Suprapubic skin (tissue), 4 donors: ENCODE data around the gene VAV2. TPM values are rescaled to one million over a fixed set of nuclear protein-coding genes. Genes with fewer than 3 reads are reported as not detected.

Source experiments
- DNase-seq, 2 donors: peaks; one replicate each; pipeline ENCODE4 v3.0.0-alpha.2; 2019; ENCODE audit warnings: low spot score in 2 of 2
- H3K27ac ChIP-seq: fragments of 200-600 bp; sonication (generic); one replicate; pipeline ENCODE4 v1.5.1; 2019
- H3K27me3 ChIP-seq: fragments of 200-600 bp; sonication (generic); one replicate; pipeline ENCODE4 v1.5.1; 2019
- H3K36me3 ChIP-seq: fragments of 200-600 bp; sonication (generic); one replicate; pipeline ENCODE4 v1.5.1; 2019
- H3K4me1 ChIP-seq: fragments of 200-600 bp; sonication (generic); one replicate; pipeline ENCODE4 v1.5.1; 2019
- H3K4me3 ChIP-seq: fragments of 200-600 bp; sonication (generic); one replicate; pipeline ENCODE4 v1.5.1; 2019; ENCODE audit warnings: mild to moderate bottlenecking
- H3K9me3 ChIP-seq: fragments of 200-600 bp; sonication (generic); one replicate; pipeline ENCODE4 v1.5.1; 2019
- CTCF ChIP-seq, 2 donors: fragments of 200-600 bp in 1 of 2; fragments of 450-650 bp in 1 of 2; sonication (generic) in 1 of 2; IDR thresholded peaks; one replicate each; pipeline ENCODE4 v1.5.1; 2016 to 2019; ENCODE audit warnings: antibody characterized with exemption in 2 of 2, mild to moderate bottlenecking in 1 of 2, moderate library complexity in 1 of 2
- EP300 ChIP-seq: sonication (generic); formaldehyde crosslinking; IDR thresholded peaks from one replicate; pipeline ENCODE4 v1.6.1; 2017; ENCODE audit warnings: antibody characterized with exemption
- POLR2A ChIP-seq, 2 donors: fragments of 450-650 bp; IDR thresholded peaks; one replicate each; pipeline ENCODE4 v1.6.1; 2017; ENCODE audit warnings: antibody characterized with exemption in 2 of 2, mild to moderate bottlenecking in 2 of 2, moderate library complexity in 2 of 2
- POLR2AphosphoS5 ChIP-seq, 3 donors: sonication (generic); formaldehyde crosslinking; IDR thresholded peaks; one replicate each; pipeline ENCODE4 v1.6.1; 2017; ENCODE audit warnings: antibody characterized with exemption in 3 of 3
- WGBS: methylation state at CpG from one replicate; pipeline ENCODE4 v1.1.5; 2018; 5-methylcytosine and 5-hydroxymethylcytosine counted together
- total RNA-seq, 4 donors: library from RNA; depleted of rRNA; stranded (reverse); fragments of >200 nt; gene quantifications; one replicate each; pipeline ENCODE4 v1.1.0, GENCODE V29; 2016

VAV2 gene
- total RNA-seq, 4 donors from 2014 or later: 5.2 to 10.3 (median 6.4) TPM

- Histone ChIP-seq H3K9me3 (no peaks in the 10 kb centered on the region), H3K4me3 (no peak overlapping the region), H3K36me3 (peaks cover 1% of the 10 kb centered on the region), H3K27ac (no peak overlapping the region), H3K4me1 (no peaks in the 10 kb centered on the region), H3K27me3 (no peaks in the 10 kb centered on the region)
- DNase-seq: no peak
- TF ChIP-seq POLR2A (IDR thresholded peaks at IDR 0.05) (no peak), EP300 (no peak), POLR2AphosphoS5 (IDR thresholded peaks at IDR 0.05) (no peak), CTCF (IDR thresholded peaks at IDR 0.05) (no peak)
- WGBS: 69% methylated on average over 22 of the region's 25 CpGs
Measured at GRCh38 chr9:133814586-133815208, 177.4 kb downstream of the VAV2 start.

GRCh38 chr9:133813749-133814585 lies 178.2 kb downstream of the VAV2 start:
- Histone ChIP-seq H3K4me1 (no peaks in the 10 kb centered on the region), H3K27ac (no peak overlapping the region), H3K27me3 (no peaks in the 10 kb centered on the region), H3K4me3 (no peak overlapping the region), H3K36me3 (peaks cover 6% of the 10 kb centered on the region), H3K9me3 (no peaks in the 10 kb centered on the region)
- 85% methylated on average over 25 of the region's 29 CpGs for WGBS
- TF ChIP-seq EP300 (no peak), POLR2AphosphoS5 (IDR thresholded peaks at IDR 0.05) (no peak), POLR2A (IDR thresholded peaks at IDR 0.05) (no peak), CTCF (IDR thresholded peaks at IDR 0.05) (no peak)
- no peak for DNase-seq

- Histone ChIP-seq H3K9me3 (no peaks in the 10 kb centered on the region), H3K4me1 (no peaks in the 10 kb centered on the region), H3K27ac (no peak overlapping the region), H3K4me3 (no peak overlapping the region), H3K27me3 (no peaks in the 10 kb centered on the region), H3K36me3 (peaks cover 6% of the 10 kb centered on the region)
- DNase-seq: no peak
- WGBS: 94% methylated on average over 26 of the region's 26 CpGs
- TF ChIP-seq EP300 (no peak), CTCF (IDR thresholded peaks at IDR 0.05) (no peak), POLR2A (IDR thresholded peaks at IDR 0.05) (no peak), POLR2AphosphoS5 (IDR thresholded peaks at IDR 0.05) (no peak)
Measured at GRCh38 chr9:133812941-133813748, 179.0 kb downstream of the VAV2 start.

GRCh38 chr9:133812077-133812868 lies 179.9 kb downstream of the VAV2 start:
- H3K27ac ChIP-seq: no peak overlapping the region
- H3K4me3 ChIP-seq: no peak overlapping the region
- DNase-seq: no peak
- no peak for TF ChIP-seq CTCF (IDR thresholded peaks at IDR 0.05)
- H3K27me3 ChIP-seq: no peaks in the 10 kb centered on the region
- H3K36me3 ChIP-seq: peaks cover 9% of the 10 kb centered on the region
- H3K4me1 ChIP-seq: no peaks in the 10 kb centered on the region
- WGBS: 92% methylated on average over 19 of the region's 28 CpGs
- H3K9me3 ChIP-seq: no peaks in the 10 kb centered on the region
